ENCODE measurements around the gene ZNF136.

Gene ZNF136

GRCh38 chr19:12229990-12230389 is 67.1 kb downstream of the ZNF136 start:
- Histone ChIP-seq H3K36me3 (ENCODE audit: control insufficient read depth in 1 of 2, insufficient read depth in 2 of 2, low read depth in 1 of 2, low read length in 2 of 2) (peaks cover 2 to 43% of the 10 kb centered on the region in 2 experiments), H3K27ac (ENCODE audit: low read length, poor library complexity, severe bottlenecking) (no peak overlapping the region), H2AK5ac (ENCODE audit: low read length, severe bottlenecking) (no peak overlapping the region), H3K14ac (ENCODE audit: low read length in 2 of 2) (no peak overlapping the region), H3K9me3 (ENCODE audit: control insufficient read depth, low read length) (peaks cover 86% of the 10 kb centered on the region), H4K8ac (ENCODE audit: low read length) (no peak overlapping the region), H2BK5ac (ENCODE audit: low read depth, low read length, poor library complexity, severe bottlenecking) (no peak overlapping the region), H3K9ac (ENCODE audit: low read length) (no peak overlapping the region), H3K18ac (ENCODE audit: low read depth in 1 of 2, low read length in 2 of 2) (no peak overlapping the region), H3K23ac (ENCODE audit: low read length in 2 of 2) (no peak overlapping the region), H2BK12ac (ENCODE audit: low read length in 2 of 2) (no peak overlapping the region), H3K27me3 (ENCODE audit: control insufficient read depth in 1 of 2, insufficient read depth in 1 of 2, low read length in 2 of 2) (no peaks in the 10 kb centered on the region), H4K91ac (ENCODE audit: low read length) (no peak overlapping the region), H2BK120ac (ENCODE audit: low read depth, low read length) (no peak overlapping the region), H3K4ac (ENCODE audit: low read depth in 1 of 2, low read length in 2 of 2) (no peak overlapping the region), H2AFZ (ENCODE audit: low read depth, low read length) (no peak overlapping the region), H3K4me3 (ENCODE audit: insufficient read depth in 1 of 2, low read depth in 1 of 2, low read length in 2 of 2) (peak overlapping the region in 1 of 2 experiments; percentile 40), H3K79me1 (replicated peaks; ENCODE audit: low read length, poor library complexity, severe bottlenecking) (no peaks in the 10 kb centered on the region), H3K4me1 (ENCODE audit: control insufficient read depth, insufficient read depth, low read depth, low read length) (no peaks in the 10 kb centered on the region), H3K4me2 (ENCODE audit: low read length, poor library complexity, severe bottlenecking) (no peak overlapping the region), H2BK15ac (ENCODE audit: low read depth, poor library complexity, severe bottlenecking) (no peak overlapping the region)
- DNase-seq = no peak
- 65% methylated on average over 3 of the region's 3 CpGs for WGBS

DNA sequence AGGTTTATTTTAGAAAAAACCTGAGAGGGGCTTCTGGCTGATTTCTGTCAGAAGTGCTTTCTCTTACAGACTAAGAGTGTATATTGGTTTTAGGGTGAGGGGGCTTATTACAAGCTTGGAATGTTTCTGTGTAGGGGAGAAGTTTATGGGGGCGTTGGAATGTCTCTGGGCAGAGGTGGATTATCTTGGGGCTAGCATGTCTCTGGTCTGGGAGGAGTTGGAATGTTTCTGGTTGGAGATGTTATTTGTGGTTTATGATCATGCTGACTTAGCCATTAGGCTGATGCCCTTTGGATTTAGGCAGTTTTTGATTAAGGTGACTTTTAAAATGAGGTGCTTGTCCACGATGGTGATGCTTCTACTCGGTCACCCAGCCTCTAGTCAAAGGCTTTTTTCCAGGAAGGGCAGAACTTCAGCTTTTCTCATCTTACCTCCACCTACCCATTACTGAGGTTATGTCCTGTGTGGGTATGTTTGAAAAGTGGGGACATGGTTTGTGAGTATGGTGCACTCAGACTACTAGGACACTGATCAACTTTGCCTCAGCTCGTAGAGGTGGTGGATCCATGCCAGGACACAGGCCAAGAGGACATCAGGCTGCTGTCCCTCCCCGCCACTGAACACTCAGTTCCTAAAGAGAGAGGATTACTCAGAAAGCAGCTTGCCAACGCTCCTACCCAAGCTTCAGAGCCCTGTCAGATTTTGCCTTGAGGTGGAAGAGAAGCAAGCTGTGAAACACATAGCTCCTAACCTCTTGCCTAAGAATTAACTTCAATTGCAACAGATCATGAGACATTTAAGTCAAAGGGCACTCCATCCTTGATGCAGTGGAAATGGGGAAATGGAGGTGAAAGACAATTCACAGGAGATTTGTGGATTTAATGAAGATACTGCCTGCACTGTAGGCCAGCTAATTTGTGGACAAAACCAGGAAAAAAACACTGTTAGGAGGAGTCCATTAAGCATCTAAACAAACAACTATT is 68.1 kb downstream of the ZNF136 start:
- H3K23ac ChIP-seq (ENCODE audit: low read length in 2 of 2) = no peak overlapping the region

DNA sequence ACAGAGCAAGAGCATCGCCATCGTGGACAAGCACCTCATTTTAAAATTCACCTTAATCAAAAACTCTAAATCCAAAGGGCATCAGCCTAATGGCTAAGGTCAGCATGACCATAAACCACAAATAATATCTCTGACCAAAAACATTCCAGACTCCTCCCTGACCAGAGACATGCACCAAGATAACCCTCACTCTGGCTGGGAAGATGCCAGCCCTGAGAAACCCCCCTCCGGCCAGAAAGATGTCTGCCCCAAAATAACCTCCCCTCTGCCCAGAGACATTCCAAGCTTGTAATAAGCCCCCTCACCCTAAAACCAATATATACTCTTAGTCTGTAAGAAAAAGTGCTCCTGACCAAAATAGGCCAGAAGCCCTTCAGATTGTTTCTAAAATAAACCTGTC is 70.1 kb downstream of the ZNF136 start:
- no peaks in the 10 kb centered on the region for H3K27me3 ChIP-seq (ENCODE audit: control insufficient read depth in 1 of 2, insufficient read depth in 1 of 2, low read length in 2 of 2)
- no peak overlapping the region for H2BK120ac ChIP-seq (ENCODE audit: low read depth, low read length)
- H3K79me1 ChIP-seq (replicated peaks; ENCODE audit: low read length, poor library complexity, severe bottlenecking) = no peaks in the 10 kb centered on the region
- H4K8ac ChIP-seq (ENCODE audit: low read length) = no peak overlapping the region
- no peak overlapping the region for H2AK5ac ChIP-seq (ENCODE audit: low read length, severe bottlenecking)
- no peak for DNase-seq
- H3K4ac ChIP-seq (ENCODE audit: low read depth in 1 of 2, low read length in 2 of 2) = no peak overlapping the region
- H3K9ac ChIP-seq (ENCODE audit: low read length) = no peak overlapping the region
- no peak overlapping the region for H2BK15ac ChIP-seq (ENCODE audit: low read depth, poor library complexity, severe bottlenecking)
- no peak overlapping the region for H4K91ac ChIP-seq (ENCODE audit: low read length)
- no peak overlapping the region for H3K14ac ChIP-seq (ENCODE audit: low read length in 2 of 2)
- H2BK12ac ChIP-seq (ENCODE audit: low read length in 2 of 2) = no peak overlapping the region
- H3K9me3 ChIP-seq (ENCODE audit: control insufficient read depth, low read length) = peaks cover 86% of the 10 kb centered on the region
- H3K4me1 ChIP-seq (ENCODE audit: control insufficient read depth, insufficient read depth, low read depth, low read length) = no peaks in the 10 kb centered on the region
- H2AFZ ChIP-seq (ENCODE audit: low read depth, low read length) = no peak overlapping the region
- no peak overlapping the region for H3K4me3 ChIP-seq (ENCODE audit: insufficient read depth in 1 of 2, low read depth in 1 of 2, low read length in 2 of 2)
- no peak overlapping the region for H3K18ac ChIP-seq (ENCODE audit: low read depth in 1 of 2, low read length in 2 of 2)
- no peak overlapping the region for H3K4me2 ChIP-seq (ENCODE audit: low read length, poor library complexity, severe bottlenecking)
- no peak overlapping the region for H2BK5ac ChIP-seq (ENCODE audit: low read depth, low read length, poor library complexity, severe bottlenecking)
- no peak overlapping the region for H3K23ac ChIP-seq (ENCODE audit: low read length in 2 of 2)
- H3K27ac ChIP-seq (ENCODE audit: low read length, poor library complexity, severe bottlenecking) = no peak overlapping the region
- peaks cover 13 to 30% of the 10 kb centered on the region in 2 experiments for H3K36me3 ChIP-seq (ENCODE audit: control insufficient read depth in 1 of 2, insufficient read depth in 2 of 2, low read depth in 1 of 2, low read length in 2 of 2)
- 91% methylated on average over 3 of the region's 3 CpGs for WGBS

More for the DNA sequence above, 68.1 kb downstream of the ZNF136 start:
- no peaks in the 10 kb centered on the region for H3K4me1 ChIP-seq (ENCODE audit: control insufficient read depth, insufficient read depth, low read depth, low read length)
- H2BK120ac ChIP-seq (ENCODE audit: low read depth, low read length) = no peak overlapping the region
- no peak overlapping the region for H4K8ac ChIP-seq (ENCODE audit: low read length)
- H3K4me2 ChIP-seq (ENCODE audit: low read length, poor library complexity, severe bottlenecking) = no peak overlapping the region
- WGBS = 75% methylated on average over 4 of the region's 6 CpGs
- no peak overlapping the region for H2BK12ac ChIP-seq (ENCODE audit: low read length in 2 of 2)
- H3K36me3 ChIP-seq (ENCODE audit: control insufficient read depth in 1 of 2, insufficient read depth in 2 of 2, low read depth in 1 of 2, low read length in 2 of 2) = peaks cover 2 to 33% of the 10 kb centered on the region in 2 experiments
- no peak overlapping the region for H2AFZ ChIP-seq (ENCODE audit: low read depth, low read length)
- H4K91ac ChIP-seq (ENCODE audit: low read length) = no peak overlapping the region
- H3K18ac ChIP-seq (ENCODE audit: low read depth in 1 of 2, low read length in 2 of 2) = no peak overlapping the region
- peak overlapping the region in 1 of 2 experiments; percentile 40 for H3K4me3 ChIP-seq (ENCODE audit: insufficient read depth in 1 of 2, low read depth in 1 of 2, low read length in 2 of 2)
- no peaks in the 10 kb centered on the region for H3K79me1 ChIP-seq (replicated peaks; ENCODE audit: low read length, poor library complexity, severe bottlenecking)
- no peak overlapping the region for H2BK15ac ChIP-seq (ENCODE audit: low read depth, poor library complexity, severe bottlenecking)
- no peak overlapping the region for H3K14ac ChIP-seq (ENCODE audit: low read length in 2 of 2)
- H3K27ac ChIP-seq (ENCODE audit: low read length, poor library complexity, severe bottlenecking) = no peak overlapping the region
- H2AK5ac ChIP-seq (ENCODE audit: low read length, severe bottlenecking) = no peak overlapping the region
- no peak overlapping the region for H3K4ac ChIP-seq (ENCODE audit: low read depth in 1 of 2, low read length in 2 of 2)
- H3K9me3 ChIP-seq (ENCODE audit: control insufficient read depth, low read length) = peaks cover 84% of the 10 kb centered on the region
- DNase-seq = no peak
- H2BK5ac ChIP-seq (ENCODE audit: low read depth, low read length, poor library complexity, severe bottlenecking) = no peak overlapping the region
- no peaks in the 10 kb centered on the region for H3K27me3 ChIP-seq (ENCODE audit: control insufficient read depth in 1 of 2, insufficient read depth in 1 of 2, low read length in 2 of 2)
- H3K9ac ChIP-seq (ENCODE audit: low read length) = no peak overlapping the region

DNA sequence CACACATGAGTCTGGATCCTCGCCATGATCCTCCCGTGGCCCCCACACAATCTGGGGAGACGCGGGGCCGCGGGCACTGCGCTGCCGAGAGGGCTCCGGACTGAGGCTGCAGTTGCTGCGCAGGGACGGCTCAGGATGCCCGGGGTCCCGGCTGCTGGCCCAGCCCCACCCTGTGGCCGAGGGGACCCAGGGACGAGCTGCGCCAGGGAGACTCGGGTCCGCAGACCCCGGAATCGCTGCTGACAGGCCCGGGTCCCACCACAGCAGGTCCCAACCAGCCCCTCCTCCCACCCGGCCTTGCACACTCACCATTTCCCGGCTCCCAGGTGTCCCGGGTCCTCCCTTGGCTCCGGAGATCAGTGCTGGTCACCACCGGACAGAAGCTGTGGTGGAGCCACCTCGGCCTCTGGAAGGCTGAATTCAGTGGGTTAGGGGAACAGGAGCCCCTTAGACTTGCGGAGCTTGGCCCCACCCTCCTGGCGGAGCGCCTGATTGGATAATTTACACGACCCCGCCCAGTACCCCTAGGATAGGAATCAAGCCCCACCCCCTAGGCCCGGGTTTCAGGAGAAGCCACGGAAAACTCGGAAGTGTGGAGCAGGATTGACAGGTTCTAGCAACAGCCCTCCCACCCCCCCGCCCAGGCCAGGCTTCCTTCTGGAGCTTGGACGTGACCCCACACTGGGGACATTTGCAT is 74.4 kb downstream of the ZNF136 start:
- no peak overlapping the region for H2BK120ac ChIP-seq (ENCODE audit: low read depth, low read length)
- no peaks in the 10 kb centered on the region for H3K79me1 ChIP-seq (replicated peaks; ENCODE audit: low read length, poor library complexity, severe bottlenecking)
- H2BK5ac ChIP-seq (ENCODE audit: low read depth, low read length, poor library complexity, severe bottlenecking) = no peak overlapping the region
- WGBS = 94% methylated on average over 31 of the region's 37 CpGs
- H3K27me3 ChIP-seq (ENCODE audit: control insufficient read depth in 1 of 2, insufficient read depth in 1 of 2, low read length in 2 of 2) = no peaks in the 10 kb centered on the region
- H2BK12ac ChIP-seq (ENCODE audit: low read length in 2 of 2) = no peak overlapping the region
- no peaks in the 10 kb centered on the region for H3K4me1 ChIP-seq (ENCODE audit: control insufficient read depth, insufficient read depth, low read depth, low read length)
- H4K91ac ChIP-seq (ENCODE audit: low read length) = no peak overlapping the region
- peaks cover 11 to 30% of the 10 kb centered on the region in 2 experiments for H3K36me3 ChIP-seq (ENCODE audit: control insufficient read depth in 1 of 2, insufficient read depth in 2 of 2, low read depth in 1 of 2, low read length in 2 of 2)
- no peak overlapping the region for H3K9ac ChIP-seq (ENCODE audit: low read length)
- no peak overlapping the region for H3K4me3 ChIP-seq (ENCODE audit: insufficient read depth in 1 of 2, low read depth in 1 of 2, low read length in 2 of 2)
- no peak overlapping the region for H2AK5ac ChIP-seq (ENCODE audit: low read length, severe bottlenecking)
- no peak overlapping the region for H3K14ac ChIP-seq (ENCODE audit: low read length in 2 of 2)
- no peak overlapping the region for H3K27ac ChIP-seq (ENCODE audit: low read length, poor library complexity, severe bottlenecking)
- no peak for DNase-seq
- H3K18ac ChIP-seq (ENCODE audit: low read depth in 1 of 2, low read length in 2 of 2) = no peak overlapping the region
- H3K4ac ChIP-seq (ENCODE audit: low read depth in 1 of 2, low read length in 2 of 2) = no peak overlapping the region
- no peak overlapping the region for H3K4me2 ChIP-seq (ENCODE audit: low read length, poor library complexity, severe bottlenecking)
- H2AFZ ChIP-seq (ENCODE audit: low read depth, low read length) = no peak overlapping the region
- peaks cover 81% of the 10 kb centered on the region for H3K9me3 ChIP-seq (ENCODE audit: control insufficient read depth, low read length)
- H3K23ac ChIP-seq (ENCODE audit: low read length in 2 of 2) = no peak overlapping the region
- no peak overlapping the region for H2BK15ac ChIP-seq (ENCODE audit: low read depth, poor library complexity, severe bottlenecking)
- no peak overlapping the region for H4K8ac ChIP-seq (ENCODE audit: low read length)
